Esophagus squamous epithelium (tissue), 5 donors: Measurements from ENCODE around the gene SPO11. TPM values are rescaled to one million over a fixed set of nuclear protein-coding genes. Genes with fewer than 3 reads are reported as not detected.

Experiments used
- DNase-seq: peaks from one replicate; lab custom pipeline; 2025; lab: John Stamatoyannopoulos, UW
- H3K27ac ChIP-seq, 4 donors: fragments of 200-600 bp; sonication (generic); one replicate each; pipeline ENCODE4 v1.5.1; 2016 to 2019; ENCODE audit warnings: mild to moderate bottlenecking in 1 of 4
- H3K27me3 ChIP-seq, 4 donors: fragments of 200-600 bp; sonication (generic); 1 replicate in 3 of 4; 2 replicates in 1 of 4; pipeline versions ENCODE4 v1.5.1 to v1.6.0; 2017 to 2021; ENCODE audit warnings: antibody characterized with exemption in 1 of 4
- H3K36me3 ChIP-seq, 3 donors: fragments of 200-600 bp; sonication (generic); one replicate each; pipeline ENCODE4 v1.5.1; 2016 to 2019
- H3K4me1 ChIP-seq, 3 donors: fragments of 200-600 bp; sonication (generic); one replicate each; pipeline ENCODE4 v1.5.1; 2017 to 2019
- H3K4me3 ChIP-seq, 4 donors: fragments of 200-600 bp; sonication (generic); 1 replicate in 3 of 4; 2 replicates in 1 of 4; pipeline ENCODE4 v1.5.1; 2016 to 2019; ENCODE audit warnings: mild to moderate bottlenecking in 2 of 4, moderate library complexity in 1 of 4
- H3K9me3 ChIP-seq, 3 donors: fragments of 200-600 bp; sonication (generic); one replicate each; pipeline ENCODE4 v1.5.1; 2016 to 2019
- CTCF ChIP-seq, 6 experiments: fragments of 450-650 bp in 4 of 6; fragments of 200-600 bp in 2 of 6; sonication (generic) in 2 of 6; IDR thresholded peaks; one replicate each; pipeline ENCODE4 v1.5.1; 2016 to 2019; ENCODE audit warnings: antibody characterized with exemption in 6 of 6, mild to moderate bottlenecking in 4 of 6, moderate library complexity in 4 of 6
- POLR2A ChIP-seq, 4 donors: fragments of 450-650 bp; IDR thresholded peaks; one replicate each; pipeline ENCODE4 v1.6.1; 2017; ENCODE audit warnings: antibody characterized with exemption in 4 of 4, mild to moderate bottlenecking in 4 of 4, moderate library complexity in 3 of 4
- WGBS, 2 donors: methylation state at CpG; one replicate each; pipeline ENCODE4 v1.1.5; 2018; 5-methylcytosine and 5-hydroxymethylcytosine counted together
- intact Hi-C: fragments of 100-400 bp; cut with DNase I; formaldehyde crosslinking; loops from one replicate; pipeline ENCODE4 v1.15.0; 2022
- total RNA-seq, 4 donors: library from RNA; depleted of rRNA; stranded (reverse); fragments of >200 nt; gene quantifications; one replicate each; pipeline ENCODE4 v1.1.0, GENCODE V29; 2016
- donor health status: DM: yes; HTN: yes; CAD: no.

SPO11 gene
- total RNA-seq, 4 donors from 2014 or later, result not detected

- WGBS, 2 donors, result 63 to 73% methylated on average over 10 to 13 of the region's 13 CpGs
- intact Hi-C loops, result no loop called here
- Histone ChIP-seq H3K27me3 (peaks cover 0 to 4% (median 0%) of the 10 kb centered on the region in 4 donors), H3K4me1 (peaks cover 7 to 43% (median 16%) of the 10 kb centered on the region in 3 donors), H3K36me3 (no peaks in the 10 kb centered on the region), H3K27ac (no peak overlapping the region), H3K9me3 (no peaks in the 10 kb centered on the region), H3K4me3 (no peak overlapping the region)
- no peak for DNase-seq
- no peak for TF ChIP-seq POLR2A (IDR thresholded peaks at IDR 0.05)
- no peak for TF ChIP-seq CTCF (IDR thresholded peaks at IDR 0.05)
Observed at GRCh38 chr20:57308451-57309271, 20.9 kb upstream of the SPO11 start.

GRCh38 chr20:57309544-57310115 is 20.0 kb upstream of the SPO11 start:
- peaks cover 0 to 4% (median 0%) of the 10 kb centered on the region in 4 donors for H3K27me3 ChIP-seq
- H3K4me1 ChIP-seq, result peaks cover 9 to 50% (median 19%) of the 10 kb centered on the region in 3 donors
- no peaks in the 10 kb centered on the region for H3K9me3 ChIP-seq
- WGBS, 2 donors, result 79 to 81% methylated on average over 8 to 9 of the region's 9 CpGs
- TF ChIP-seq CTCF (IDR thresholded peaks at IDR 0.05), result no peak
- TF ChIP-seq POLR2A (IDR thresholded peaks at IDR 0.05), result no peak
- intact Hi-C loops, result no loop called here
- no peak for DNase-seq
- H3K4me3 ChIP-seq, result no peak overlapping the region
- H3K36me3 ChIP-seq, result no peaks in the 10 kb centered on the region
- H3K27ac ChIP-seq, result no peak overlapping the region

- peaks cover 12 to 51% (median 20%) of the 10 kb centered on the region in 3 donors for H3K4me1 ChIP-seq
- WGBS, 2 donors, result 82 to 93% methylated on average over 6 to 11 of the region's 11 CpGs
- peaks cover 0 to 4% (median 0%) of the 10 kb centered on the region in 4 donors for H3K27me3 ChIP-seq
- no peak for DNase-seq
- TF ChIP-seq CTCF (IDR thresholded peaks at IDR 0.05) (no peak), POLR2A (IDR thresholded peaks at IDR 0.05) (no peak)
- H3K36me3 ChIP-seq, result no peaks in the 10 kb centered on the region
- H3K27ac ChIP-seq, result no peak overlapping the region
- no peaks in the 10 kb centered on the region for H3K9me3 ChIP-seq
- H3K4me3 ChIP-seq, result no peak overlapping the region
- intact Hi-C loops, result no loop called here
Observed at GRCh38 chr20:57310821-57311514, 18.6 kb upstream of the SPO11 start.

GRCh38 chr20:57312138-57312537 is 17.5 kb upstream of the SPO11 start:
- Histone ChIP-seq H3K4me3 (no peak overlapping the region), H3K36me3 (no peaks in the 10 kb centered on the region), H3K27ac (no peak overlapping the region), H3K27me3 (peaks cover 0 to 4% (median 0%) of the 10 kb centered on the region in 4 donors), H3K9me3 (no peaks in the 10 kb centered on the region), H3K4me1 (peaks cover 6 to 51% (median 19%) of the 10 kb centered on the region in 3 donors)
- no peak for DNase-seq
- intact Hi-C loops, result no loop called here
- TF ChIP-seq POLR2A (IDR thresholded peaks at IDR 0.05) (no peak), CTCF (IDR thresholded peaks at IDR 0.05) (no peak)
- WGBS, 2 donors, result 87% methylated on average over 5 to 6 of the region's 6 CpGs
